MCF 10A (cell line): ENCODE measurements around the gene DCTN2. TPM values are rescaled to one million over a fixed set of nuclear protein-coding genes. Genes with fewer than 3 reads are reported as not detected.
"Not testable (repeated sequence)": the region's sequence is repeated elsewhere in the genome, so short reads cannot be mapped to it uniquely, and the experiment has no call there.

Source experiments
- BruUV-seq: library from RNA; stranded (reverse); fragments of 400-500 nt; replicated peaks from 2 replicates; lab custom pipeline; 2021; lab: Mats Ljungman, UMichigan
- CTCF ChIA-PET: fragments of 300-600 bp; sonication (Branson Sonifier 250); formaldehyde crosslinking; extraction: SDS; loops from one replicate; lab custom pipeline; 2021; ENCODE audit warnings: antibody characterized with exemption, inconsistent platforms; lab: Yijun Ruan, JAX
- POLR2A ChIA-PET: fragments of 300-600, 350-650 bp; sonication (Branson Sonifier 250); formaldehyde crosslinking; extraction: SDS; loops from one replicate; lab custom pipeline; 2020; ENCODE audit warnings: antibody characterized with exemption, inconsistent platforms; lab: Yijun Ruan, JAX
- DNase-seq: peaks from one replicate; pipeline ENCODE4 v3.0.0-alpha.2; 2018; ENCODE audit not compliant: unreplicated experiment
- H3K27ac Mint-ChIP-seq: one replicate; pipeline ENCODE4 v1.8.0; 2022; ENCODE audit warnings: mild to moderate bottlenecking, low read depth, mixed read lengths; ENCODE audit not compliant: unreplicated experiment
- H3K27me3 Mint-ChIP-seq: one replicate; pipeline ENCODE4 v1.8.0; 2022; ENCODE audit warnings: mixed read lengths; ENCODE audit not compliant: insufficient read depth, unreplicated experiment
- H3K36me3 Mint-ChIP-seq: one replicate; pipeline ENCODE4 v1.8.0; 2022; ENCODE audit warnings: mild to moderate bottlenecking, moderate library complexity, mixed read lengths; ENCODE audit not compliant: insufficient read depth, unreplicated experiment
- H3K4me1 Mint-ChIP-seq: one replicate; pipeline ENCODE4 v1.8.0; 2022; ENCODE audit warnings: mixed read lengths; ENCODE audit not compliant: insufficient read depth, unreplicated experiment
- H3K4me3 Mint-ChIP-seq: one replicate; pipeline ENCODE4 v1.8.0; 2022; ENCODE audit warnings: mild to moderate bottlenecking, moderate library complexity, mixed read lengths; ENCODE audit not compliant: unreplicated experiment
- H3K9me3 Mint-ChIP-seq: one replicate; pipeline ENCODE4 v1.8.0; 2022; ENCODE audit warnings: mixed read lengths; ENCODE audit not compliant: unreplicated experiment
- intact Hi-C: fragments of 100-400 bp; cut with micrococcal nuclease; formaldehyde crosslinking; loops from 2 replicates; pipeline ENCODE4 v1.14.1; 2022
- total RNA-seq: library from RNA; stranded (reverse); gene quantifications from 2 replicates; pipeline ENCODE4 v1.2.3, GENCODE V29; 2022
- TF ChIP-seq, protein P1 (sequence below): fragments of 200-600 bp; IDR thresholded peaks from one replicate; pipeline ENCODE4 v1.8.0; 2022; ENCODE audit warnings: antibody characterized with exemption, mild to moderate bottlenecking; ENCODE audit not compliant: unreplicated experiment

DCTN2 gene
- total RNA-seq, 1 experiment from 2014 or later, result 149 TPM

GRCh38 chr12:57496822-57497221, 50.2 kb downstream of the DCTN2 start:
- TF ChIP-seq, protein P1, sequence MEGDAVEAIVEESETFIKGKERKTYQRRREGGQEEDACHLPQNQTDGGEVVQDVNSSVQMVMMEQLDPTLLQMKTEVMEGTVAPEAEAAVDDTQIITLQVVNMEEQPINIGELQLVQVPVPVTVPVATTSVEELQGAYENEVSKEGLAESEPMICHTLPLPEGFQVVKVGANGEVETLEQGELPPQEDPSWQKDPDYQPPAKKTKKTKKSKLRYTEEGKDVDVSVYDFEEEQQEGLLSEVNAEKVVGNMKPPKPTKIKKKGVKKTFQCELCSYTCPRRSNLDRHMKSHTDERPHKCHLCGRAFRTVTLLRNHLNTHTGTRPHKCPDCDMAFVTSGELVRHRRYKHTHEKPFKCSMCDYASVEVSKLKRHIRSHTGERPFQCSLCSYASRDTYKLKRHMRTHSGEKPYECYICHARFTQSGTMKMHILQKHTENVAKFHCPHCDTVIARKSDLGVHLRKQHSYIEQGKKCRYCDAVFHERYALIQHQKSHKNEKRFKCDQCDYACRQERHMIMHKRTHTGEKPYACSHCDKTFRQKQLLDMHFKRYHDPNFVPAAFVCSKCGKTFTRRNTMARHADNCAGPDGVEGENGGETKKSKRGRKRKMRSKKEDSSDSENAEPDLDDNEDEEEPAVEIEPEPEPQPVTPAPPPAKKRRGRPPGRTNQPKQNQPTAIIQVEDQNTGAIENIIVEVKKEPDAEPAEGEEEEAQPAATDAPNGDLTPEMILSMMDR, result no peak
- Mint-ChIP-seq H3K27ac (no peak overlapping the region), H3K36me3 (peaks cover 96% of the 10 kb centered on the region), H3K27me3 (no peaks in the 10 kb centered on the region), H3K4me3 (no peak overlapping the region), H3K4me1 (no peaks in the 10 kb centered on the region), H3K9me3 (peaks cover 8% of the 10 kb centered on the region)
- intact Hi-C loops, result no loop called here
- ChIA-PET CTCF (interaction anchor here (0.6 to 1.1 kb wide), 3 partner anchors 34 to 239 kb away, joined by 3 to 4 read pairs (median 3); no protein-coding TSS in a partner anchor), POLR2A (interaction anchor here (0.6 kb wide), 1 partner anchor 283 kb away, joined by 3 read pairs; no protein-coding TSS in a partner anchor)
- no TSS peak for BruUV-seq
- DNase-seq, result no peak

GRCh38 chr12:57495051-57495701, 51.8 kb downstream of the DCTN2 start:
- DNase-seq, POLR2A ChIA-PET, H3K27ac Mint-ChIP-seq, H3K4me3 Mint-ChIP-seq, H3K9me3 Mint-ChIP-seq, intact Hi-C loops, H3K27me3 Mint-ChIP-seq, BruUV-seq, CTCF ChIA-PET, H3K4me1 Mint-ChIP-seq: not testable (repeated sequence)
- H3K36me3 Mint-ChIP-seq, result peaks cover 96% of the 10 kb centered on the region

- H3K36me3 Mint-ChIP-seq, result peaks cover 72% of the 10 kb centered on the region
- intact Hi-C loops, result no loop called here
- TF ChIP-seq, protein P1, result no peak
- H3K4me3 Mint-ChIP-seq, result no peak overlapping the region
- no peak overlapping the region for H3K27ac Mint-ChIP-seq
- H3K27me3 Mint-ChIP-seq, result no peaks in the 10 kb centered on the region
- ChIA-PET CTCF (interaction anchor here (1.0 to 1.2 kb wide), 3 partner anchors 9 to 33 kb away, joined by 3 to 5 read pairs (median 4); no protein-coding TSS in a partner anchor), POLR2A (interaction anchor here (0.7 to 1.2 kb wide), 3 partner anchors 12 to 55 kb away, joined by 3 read pairs; no protein-coding TSS in a partner anchor)
- peaks cover 15% of the 10 kb centered on the region for H3K4me1 Mint-ChIP-seq
- BruUV-seq, result TSS peak; percentile 1
- no peak for DNase-seq
- H3K9me3 Mint-ChIP-seq, result no peaks in the 10 kb centered on the region
Measured at GRCh38 chr12:57491393-57492280, 55.4 kb downstream of the DCTN2 start.

- BruUV-seq, result no TSS peak
- peaks cover 57% of the 10 kb centered on the region for H3K36me3 Mint-ChIP-seq
- H3K27ac Mint-ChIP-seq, result no peak overlapping the region
- no peak overlapping the region for H3K4me3 Mint-ChIP-seq
- ChIA-PET CTCF (interaction anchor here (0.9 kb wide), 1 partner anchor 33 kb away, joined by 4 read pairs; no protein-coding TSS in a partner anchor), POLR2A (interaction anchor here (0.8 to 2.1 kb wide), 4 partner anchors 14 to 262 kb away, joined by 3 to 10 read pairs (median 3); partner anchors contain the start of genes CDK4, DDIT3 and TSPAN31)
- DNase-seq, result no peak
- no peaks in the 10 kb centered on the region for H3K27me3 Mint-ChIP-seq
- TF ChIP-seq, protein P1, result no peak
- intact Hi-C loops, result no loop called here
- peaks cover 15% of the 10 kb centered on the region for H3K4me1 Mint-ChIP-seq
- H3K9me3 Mint-ChIP-seq, result no peaks in the 10 kb centered on the region
Measured at GRCh38 chr12:57490126-57490525, 56.9 kb downstream of the DCTN2 start.
